HTR-8/SVneo (cell line): ENCODE data around the gene CTNNA2.

Source experiments
- DNase-seq: peaks from one replicate; pipeline ENCODE4 v3.0.0; 2011; ENCODE audit warnings: low spot score, mixed read lengths; ENCODE audit not compliant: insufficient read length
- FAIRE-seq: peaks from 2 replicates; lab custom pipeline; 2011; peaks lifted over from hg19 to GRCh38; lab: Jason Lieb, UNC

Gene CTNNA2

DNA sequence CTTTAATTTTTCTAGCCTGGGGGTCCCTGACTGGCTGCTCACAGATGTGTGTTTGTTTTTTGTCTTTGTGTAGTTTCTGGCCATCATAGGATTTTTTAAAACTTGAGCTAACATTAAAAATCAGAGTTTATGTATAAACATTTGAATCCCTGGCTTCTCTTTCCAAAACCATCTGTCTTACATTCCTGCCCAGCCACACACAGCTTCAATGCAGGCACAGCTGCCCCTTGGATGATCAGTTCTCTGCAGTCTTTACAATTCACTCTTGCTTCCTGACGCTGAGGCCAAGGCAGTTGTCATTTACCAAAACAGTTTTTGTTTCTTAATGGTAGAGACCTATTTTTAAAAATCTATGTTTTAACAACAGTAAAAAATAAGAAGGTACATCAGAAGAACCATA is 960.9 kb downstream of the CTNNA2 start:
- FAIRE-seq (no peak), DNase-seq (no peak)

DNA sequence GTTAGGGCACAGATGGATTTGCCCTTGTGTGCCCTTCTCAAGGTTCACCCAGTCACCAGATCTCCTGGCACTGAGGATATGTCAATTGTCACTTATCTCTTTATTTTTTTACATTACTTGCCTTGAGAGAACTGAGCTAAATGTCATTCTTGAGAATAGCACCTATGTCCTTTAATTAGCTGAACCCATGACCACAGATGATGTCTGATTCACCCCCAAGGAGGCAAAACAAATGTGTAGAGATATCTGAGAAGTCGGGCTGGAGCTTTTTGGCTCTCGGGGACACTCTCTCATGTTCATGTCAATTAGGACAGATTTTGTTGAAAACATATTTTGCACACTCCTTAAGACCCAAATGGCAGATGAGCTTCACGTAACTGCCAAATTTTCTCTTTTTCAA is 963.1 kb downstream of the CTNNA2 start:
- DNase-seq (no peak), FAIRE-seq (no peak)

DNA sequence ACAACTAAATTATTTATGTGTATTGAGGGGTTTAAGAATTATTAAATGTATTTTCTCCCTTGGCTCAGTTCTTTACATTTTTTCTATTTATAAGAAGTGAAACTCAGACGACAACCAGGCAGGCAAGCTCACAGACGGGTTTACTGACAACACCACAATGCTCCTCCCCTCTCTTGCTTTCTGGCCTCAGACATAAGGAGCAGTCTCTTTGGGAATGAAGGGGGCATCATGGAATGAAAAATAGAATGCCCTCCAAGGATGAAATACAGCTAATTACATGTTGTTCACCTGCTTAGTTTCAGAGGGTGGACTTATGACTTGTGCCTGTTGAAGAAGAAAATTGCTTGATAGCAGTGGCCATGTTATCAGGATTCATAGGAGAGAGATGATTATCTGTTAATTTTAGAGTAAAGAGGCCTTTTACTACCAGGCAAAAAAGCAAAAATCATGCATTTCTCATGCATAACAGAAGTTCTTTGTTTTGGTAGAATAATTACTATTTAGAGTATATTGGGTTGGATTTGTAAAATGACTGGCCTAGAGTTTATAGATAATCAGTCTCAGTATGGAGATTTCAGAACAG is 963.8 kb downstream of the CTNNA2 start:
- FAIRE-seq (no peak), DNase-seq (no peak)

DNA sequence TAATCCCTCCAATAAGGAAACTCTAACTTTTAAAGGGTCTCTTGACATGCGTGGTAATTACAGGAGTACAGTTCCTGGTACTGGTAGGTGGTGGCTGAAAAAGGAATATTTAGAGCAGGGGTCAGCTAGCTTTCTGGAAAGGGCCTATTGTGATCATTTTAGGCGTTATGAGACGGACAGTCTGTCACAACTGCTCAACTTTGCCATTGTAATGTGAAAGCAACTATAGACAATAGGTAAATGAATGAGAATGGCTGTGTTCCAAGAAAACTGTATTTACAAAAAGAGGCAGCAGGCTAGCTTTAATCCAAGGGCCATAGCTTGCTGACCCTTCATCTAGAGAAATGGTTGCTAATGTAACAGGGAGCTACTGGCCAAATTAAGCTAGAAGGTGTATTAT is 969.4 kb downstream of the CTNNA2 start:
- DNase-seq = no peak
- FAIRE-seq = no peak

DNA sequence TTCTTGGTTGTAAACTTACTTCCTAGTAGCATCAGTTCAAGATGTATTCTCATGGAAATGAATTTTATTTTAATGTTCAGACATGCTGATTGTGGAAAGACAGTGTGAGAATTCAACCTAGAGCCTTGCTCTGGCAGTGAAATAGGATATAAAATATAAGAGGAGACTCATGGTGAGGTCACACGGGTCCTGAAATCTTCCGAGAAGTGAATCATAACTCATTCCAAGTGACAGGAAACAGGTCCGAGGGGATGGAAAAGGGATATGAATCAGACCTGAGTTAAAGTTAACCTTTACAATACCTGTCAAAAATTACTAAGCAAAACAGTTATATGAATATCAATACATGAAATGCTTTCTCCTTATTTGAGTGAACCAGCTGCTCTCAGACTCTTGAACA is 976.9 kb downstream of the CTNNA2 start:
- DNase-seq (peak; percentile 35), FAIRE-seq (no peak)

DNA sequence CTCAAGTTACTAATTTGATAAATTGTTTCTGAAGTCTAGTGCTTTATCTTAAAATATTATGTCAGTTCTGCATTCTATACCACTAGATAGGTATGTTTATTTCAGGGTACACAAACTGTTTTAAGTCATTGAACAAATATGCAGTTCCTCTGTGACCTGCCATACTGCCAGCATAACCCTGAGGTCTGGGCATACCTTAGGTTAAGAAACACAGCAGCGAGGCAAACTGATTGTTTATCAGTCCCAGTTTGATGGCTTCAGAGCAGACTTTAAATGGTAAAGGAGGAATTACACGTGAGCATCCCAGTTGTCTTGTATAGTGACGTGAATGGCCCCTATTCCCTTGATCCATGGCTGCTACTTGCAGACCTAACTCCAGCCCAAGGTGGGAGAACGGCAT is 978.1 kb downstream of the CTNNA2 start:
- DNase-seq (no peak), FAIRE-seq (peak; percentile 57)

DNA sequence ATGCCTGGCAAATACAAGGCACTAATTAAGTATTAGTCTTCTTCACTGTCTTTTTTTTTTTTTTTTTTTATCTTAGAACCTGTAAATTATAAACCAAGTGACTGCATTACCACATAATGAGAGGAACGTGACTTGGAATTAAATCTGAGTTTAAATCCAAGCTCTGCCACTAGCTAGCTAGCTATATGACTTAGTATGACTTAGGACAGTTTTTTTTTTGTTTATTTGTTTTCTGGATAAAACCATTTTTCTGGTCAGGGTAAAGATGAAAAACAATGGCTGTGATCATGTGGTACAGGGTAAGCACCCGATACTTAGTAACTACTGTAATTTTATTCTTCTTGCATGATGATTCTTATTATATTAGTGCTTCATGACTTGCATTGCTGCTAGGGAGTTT is 983.5 kb downstream of the CTNNA2 start:
- no peak for DNase-seq
- FAIRE-seq = no peak

DNA sequence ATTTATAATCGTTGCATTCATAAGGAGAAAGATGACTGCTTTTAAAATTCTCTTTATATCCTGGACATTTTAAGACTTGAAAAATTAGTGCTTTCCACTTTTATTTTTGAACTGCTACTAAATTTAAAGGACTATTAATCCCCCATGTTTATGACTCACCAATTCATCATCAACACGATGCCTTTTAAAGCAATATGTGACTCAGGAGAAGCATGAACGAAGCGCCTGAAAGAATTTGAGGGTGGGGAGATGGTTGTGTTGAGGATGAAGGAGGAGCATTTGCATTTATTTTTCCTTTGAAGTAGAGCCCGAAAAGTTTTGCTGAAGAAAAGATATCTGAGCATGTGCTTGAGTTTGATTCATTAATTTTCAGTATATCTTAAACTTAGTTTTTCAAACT is 983.9 kb downstream of the CTNNA2 start:
- FAIRE-seq (no peak), DNase-seq (peak; percentile 18)

DNA sequence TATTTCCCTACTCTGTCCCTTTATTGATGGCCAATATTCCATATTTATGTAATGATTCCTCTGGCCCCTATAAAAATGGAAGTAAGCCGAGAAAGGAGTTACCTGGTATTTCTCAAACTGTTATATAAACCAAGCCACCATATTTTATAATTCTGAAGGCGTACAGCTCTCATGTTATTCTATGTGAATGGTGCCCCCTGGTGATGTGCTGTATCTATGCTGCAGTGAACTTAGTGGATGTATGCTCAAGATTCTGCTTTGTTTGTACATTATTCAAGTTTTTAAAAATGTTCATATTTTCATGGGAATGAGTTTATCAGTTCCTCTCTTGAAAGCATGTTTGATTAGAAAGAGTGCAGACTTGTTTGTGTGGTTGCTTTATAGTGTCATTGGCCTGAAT is 986.2 kb downstream of the CTNNA2 start:
- DNase-seq = peak; percentile 9
- no peak for FAIRE-seq

DNA sequence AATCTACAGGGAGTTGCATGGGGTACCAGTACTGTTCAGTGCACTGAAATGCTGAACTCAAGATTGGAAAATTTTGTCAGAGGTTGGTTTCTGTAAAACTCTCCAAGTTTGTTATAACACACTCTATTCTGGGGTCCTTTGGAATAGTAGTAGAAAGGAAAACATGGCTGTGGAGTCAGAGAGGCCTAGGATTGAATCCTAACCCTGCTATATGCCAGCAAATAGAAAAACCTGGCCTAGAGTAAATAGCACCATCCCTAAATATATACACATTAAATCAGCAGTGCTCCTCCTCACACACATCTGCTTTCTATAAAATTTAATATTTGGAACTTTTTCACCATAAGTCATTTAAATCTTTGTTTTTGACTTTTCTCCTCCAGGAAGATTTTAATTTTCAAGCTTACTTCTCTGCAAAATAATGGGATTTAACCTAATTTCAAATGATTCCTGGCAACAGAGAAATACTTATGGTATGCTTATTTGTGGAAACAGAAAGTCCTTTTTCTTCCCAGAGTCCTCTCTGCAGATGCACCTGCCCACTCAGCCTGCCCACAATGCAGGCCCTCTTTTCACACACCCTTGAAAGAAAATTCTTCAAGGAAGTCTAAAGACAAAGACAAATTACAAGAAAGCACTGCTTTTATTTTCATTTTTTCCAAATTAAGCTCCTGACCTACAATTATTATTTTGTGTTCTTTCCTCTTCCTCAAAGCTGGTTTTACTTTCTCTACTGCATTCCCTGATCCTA is 989.2 kb downstream of the CTNNA2 start:
- FAIRE-seq = no peak

DNA sequence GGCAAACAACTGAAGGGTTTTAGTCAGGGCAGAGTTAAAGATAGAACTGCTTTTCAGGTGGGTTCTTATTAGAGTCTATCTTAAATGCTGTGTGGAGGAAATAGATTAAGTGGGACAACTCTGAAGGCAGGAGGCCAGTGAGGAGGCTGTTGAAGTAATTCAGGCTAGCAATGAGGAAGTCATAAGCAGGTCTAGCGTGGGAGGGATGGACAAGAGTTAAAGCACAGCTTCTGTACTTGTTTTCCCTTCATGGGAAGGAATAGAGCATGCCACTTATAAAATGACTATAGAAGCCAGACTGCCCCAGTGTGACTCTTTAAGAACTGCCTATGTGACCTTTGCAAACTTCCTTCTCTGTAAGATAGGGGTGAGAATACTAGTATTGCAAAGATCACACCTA is 993.7 kb downstream of the CTNNA2 start:
- DNase-seq = no peak
- no peak for FAIRE-seq

More for the DNA sequence above, 989.2 kb downstream of the CTNNA2 start:
- DNase-seq = no peak

DNA sequence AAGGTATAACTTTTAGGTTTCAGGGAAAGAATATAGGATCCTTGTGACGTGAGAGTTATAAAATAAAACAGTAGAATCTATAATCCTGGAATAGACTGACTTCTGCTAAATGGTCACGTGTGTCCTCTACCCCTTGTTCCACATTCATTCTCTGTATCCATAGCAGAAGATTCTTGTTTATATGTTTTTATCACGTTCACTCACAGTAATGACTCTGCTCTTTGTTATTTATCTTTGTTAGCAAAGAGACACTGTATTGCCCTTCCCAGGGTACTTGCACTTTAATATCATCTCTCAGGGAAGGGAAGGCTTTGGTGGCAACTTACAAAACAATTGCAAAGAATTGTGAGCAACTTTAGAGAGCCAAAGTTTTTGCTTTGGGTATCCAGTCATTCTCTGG is 997.9 kb downstream of the CTNNA2 start:
- DNase-seq = no peak
- no peak for FAIRE-seq

DNA sequence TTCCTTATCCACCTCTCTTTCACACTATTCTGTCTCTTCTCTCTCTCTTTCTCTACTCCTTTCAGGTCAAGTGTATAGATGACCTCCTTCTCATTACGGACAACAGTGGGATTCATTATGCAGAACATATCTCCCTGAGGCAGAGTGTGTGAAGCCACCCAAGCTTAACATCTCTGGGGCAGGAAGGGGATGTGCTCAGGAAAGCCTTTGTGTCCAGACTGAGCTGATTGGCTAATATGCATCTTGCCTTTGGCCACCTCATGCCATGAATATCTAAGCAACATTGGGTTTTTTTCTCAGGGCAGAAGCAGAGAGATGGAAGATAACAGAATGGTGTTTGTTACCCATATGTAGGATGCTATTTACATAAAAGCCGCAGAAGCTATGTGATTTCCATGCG is 1003.1 kb downstream of the CTNNA2 start:
- FAIRE-seq (no peak), DNase-seq (no peak)

DNA sequence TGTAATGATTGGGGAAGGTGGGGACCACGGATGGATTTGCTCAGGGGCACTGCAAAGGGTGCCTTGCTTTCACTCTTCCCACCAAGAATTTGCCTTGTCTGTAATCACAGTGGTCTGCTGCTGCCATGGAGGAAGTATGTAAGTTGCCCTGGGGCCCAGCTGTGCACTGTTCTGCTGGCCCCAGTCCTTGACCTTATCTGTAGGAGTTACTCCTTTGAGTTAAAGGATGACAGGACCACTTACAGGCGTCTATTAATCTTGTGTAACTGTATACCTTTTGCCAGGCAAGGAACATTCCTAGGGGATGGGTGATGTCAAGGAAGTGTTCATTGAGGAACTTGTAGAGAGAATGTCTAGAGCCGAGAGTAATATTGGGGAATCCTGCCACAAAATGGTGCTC is 1004.5 kb downstream of the CTNNA2 start:
- FAIRE-seq (no peak), DNase-seq (no peak)

DNA sequence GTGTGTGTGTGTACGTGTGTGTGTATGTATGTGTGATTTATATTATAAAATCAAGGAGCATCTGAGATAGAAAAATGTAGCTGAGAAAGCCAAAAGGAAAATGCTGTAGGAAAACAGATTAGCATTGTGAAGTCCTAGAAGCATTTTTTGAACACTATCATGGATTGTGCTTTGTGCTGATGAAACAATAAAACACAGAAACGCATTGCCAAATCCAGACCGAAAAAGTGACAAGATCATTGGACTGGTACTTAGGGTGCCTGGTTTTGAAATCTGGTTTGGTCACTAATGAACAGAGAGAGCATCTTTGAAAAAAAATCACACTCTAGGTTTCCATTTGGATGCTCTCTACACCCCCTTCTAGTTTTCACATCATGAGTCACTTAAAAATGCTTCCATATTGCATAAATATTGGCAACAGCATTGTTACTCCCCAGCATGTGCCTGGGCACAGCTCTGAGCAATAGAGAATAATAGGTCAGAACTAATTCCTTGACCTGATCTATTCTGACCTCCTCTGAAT is 1006.3 kb downstream of the CTNNA2 start:
- no peak for FAIRE-seq
- DNase-seq = no peak

DNA sequence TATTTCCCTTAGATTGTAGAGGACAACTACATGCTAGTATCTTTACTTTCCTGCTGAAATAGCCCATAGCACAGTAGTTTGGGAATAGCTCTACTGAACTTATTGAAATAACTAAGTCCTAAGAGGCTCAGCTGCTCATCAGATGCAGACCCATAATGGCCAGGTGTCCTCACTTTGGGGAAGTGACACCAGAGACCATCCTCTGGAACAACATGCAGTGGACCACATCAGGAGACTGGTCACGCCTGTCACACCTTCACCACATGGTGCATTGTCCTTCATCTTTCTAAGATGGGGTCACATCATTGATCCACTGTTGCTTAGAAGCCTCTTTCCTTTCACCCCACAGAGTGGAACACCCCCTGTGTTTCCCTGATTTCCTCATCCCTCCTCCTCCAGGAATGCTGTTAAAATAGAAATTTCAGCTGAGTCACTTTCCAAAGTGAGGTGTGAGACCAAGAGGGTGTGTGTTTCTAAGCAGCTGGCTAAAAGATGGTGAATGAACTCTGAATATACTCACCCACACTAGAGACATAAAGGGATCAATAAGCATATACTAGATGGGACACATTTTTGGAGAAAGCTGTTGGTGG is 1006.9 kb downstream of the CTNNA2 start:
- DNase-seq = no peak
- no peak for FAIRE-seq

DNA sequence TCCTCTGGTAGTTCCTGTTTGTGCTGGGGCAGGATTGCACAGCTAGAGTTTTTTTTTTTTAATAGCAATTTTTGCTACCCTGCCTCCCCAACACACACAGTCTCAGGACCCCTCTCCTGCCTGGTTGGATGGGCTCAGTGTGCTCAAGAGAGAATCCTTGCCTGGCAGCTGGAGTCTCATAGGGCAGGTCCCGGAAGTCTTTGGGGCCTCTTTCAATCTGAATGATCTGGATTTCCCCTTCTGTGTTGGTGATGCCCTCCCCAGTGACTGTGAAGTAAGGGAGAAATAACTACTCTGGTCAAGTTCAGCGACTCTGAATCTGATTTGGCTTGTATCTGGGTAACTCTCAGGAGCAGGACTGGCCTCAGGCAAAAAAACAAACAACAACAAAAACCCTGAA is 1012.3 kb downstream of the CTNNA2 start:
- FAIRE-seq (no peak), DNase-seq (no peak)

DNA sequence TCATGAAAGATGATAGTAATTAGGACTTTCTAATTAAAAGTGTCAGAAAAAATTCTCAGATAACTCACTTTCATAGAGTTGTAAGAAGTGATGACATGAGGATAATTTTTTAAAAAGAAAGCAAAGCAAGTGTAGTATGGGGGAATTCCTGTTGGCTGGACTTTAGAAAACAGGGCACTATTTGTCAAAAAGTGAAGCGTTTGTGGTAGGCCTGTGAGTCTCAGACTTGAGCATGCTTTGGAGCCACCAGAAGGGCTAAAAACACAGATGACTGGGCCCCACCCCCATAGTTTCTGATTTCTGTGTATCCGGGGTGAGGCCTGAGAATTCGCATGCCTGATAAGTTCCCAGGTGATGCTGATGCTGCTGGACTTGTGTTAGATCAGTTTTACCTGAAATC is 1014.3 kb downstream of the CTNNA2 start:
- no peak for FAIRE-seq

DNA sequence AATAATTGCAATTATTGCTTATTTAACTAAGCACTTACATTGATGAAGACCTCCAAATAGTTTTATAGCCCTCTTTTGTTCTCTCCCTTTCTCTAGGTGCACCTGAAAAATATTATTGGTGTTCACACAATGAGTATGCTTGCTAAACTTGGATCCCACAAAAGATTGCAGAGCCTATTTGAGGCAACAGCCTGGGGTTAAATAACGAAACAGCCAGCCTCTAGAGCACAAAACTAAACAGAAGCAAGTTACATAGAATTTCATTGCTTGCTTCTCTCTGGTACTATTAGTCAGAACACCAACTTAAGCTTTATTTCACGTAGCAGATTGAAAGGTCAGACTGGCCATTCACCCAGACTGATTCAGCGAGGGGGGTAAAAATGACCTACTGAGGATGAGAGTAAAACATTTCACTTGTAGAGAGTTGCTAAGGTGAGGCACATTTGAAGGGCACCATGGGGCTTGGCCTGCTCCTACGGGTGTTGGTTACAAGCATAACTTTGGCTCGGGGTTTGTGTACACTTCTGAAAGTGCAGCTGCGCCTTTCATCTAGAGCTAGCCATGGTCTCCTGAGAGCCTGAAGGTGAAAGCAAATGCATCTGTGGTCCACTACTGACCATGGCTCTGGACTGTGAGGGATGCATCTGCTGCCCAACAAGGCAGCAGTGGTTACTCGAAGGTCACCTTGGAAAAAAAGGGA is 1016.8 kb downstream of the CTNNA2 start:
- DNase-seq (no peak), FAIRE-seq (no peak)

More for the DNA sequence above, 1014.3 kb downstream of the CTNNA2 start:
- no peak for DNase-seq

DNA sequence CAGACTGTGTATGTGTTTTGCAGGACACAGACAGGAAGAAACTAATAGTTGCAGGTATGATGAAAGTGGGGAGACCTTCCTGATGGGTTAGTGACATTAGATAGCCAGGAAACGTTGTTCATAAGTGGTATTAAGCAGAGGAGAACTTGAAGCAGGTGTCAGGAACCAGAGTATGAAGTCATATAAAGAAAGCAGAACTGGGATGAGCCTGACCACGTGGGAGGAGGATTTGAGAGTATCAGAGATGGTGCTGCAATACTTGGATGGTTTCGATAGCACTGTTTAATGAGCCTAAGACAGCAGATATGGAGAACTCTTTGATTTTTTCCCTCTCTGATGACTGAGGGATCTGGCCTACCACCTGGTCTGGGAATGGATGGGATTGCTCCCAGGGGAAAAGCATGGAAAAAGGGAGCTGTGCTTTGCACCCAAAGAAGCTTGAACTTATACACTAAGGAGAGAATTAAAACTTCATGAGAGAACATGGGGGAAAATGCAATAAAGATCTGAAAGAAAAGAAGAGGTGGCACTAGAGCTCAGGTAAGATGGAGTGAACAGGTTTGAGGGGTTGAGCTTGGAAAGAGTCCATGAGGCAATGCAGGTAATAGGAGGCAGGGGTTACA is 1017.7 kb downstream of the CTNNA2 start:
- DNase-seq = no peak
- no peak for FAIRE-seq
